Measurements from ENCODE around the gene TRABD.
A peak's percentile ranks its signal among the peaks of the same experiment; 100 is the strongest.

TRABD gene

GRCh38 chr22:50183141-50183971, 2.4 kb upstream of the TRABD start:
- peaks cover 12% of the 10 kb centered on the region for H3K79me2 ChIP-seq (ENCODE audit: control insufficient read depth, insufficient read depth, low read length, unreplicated experiment)
- H2AFZ ChIP-seq (ENCODE audit: low read length, unreplicated experiment): no peak overlapping the region
- H3K27me3 ChIP-seq (ENCODE audit: insufficient read depth, low read length): no peaks in the 10 kb centered on the region
- no peak overlapping the region for H3K27ac ChIP-seq (ENCODE audit: low read depth, low read length)
- peaks cover 8% of the 10 kb centered on the region for H3K4me1 ChIP-seq (ENCODE audit: control insufficient read depth, insufficient read depth, low read length, unreplicated experiment)
- H3K4me3 ChIP-seq (ENCODE audit: low read depth, low read length): no peak overlapping the region
- no peaks in the 10 kb centered on the region for H3K36me3 ChIP-seq (ENCODE audit: insufficient read depth, low read length)

GRCh38 chr22:50184004-50184901, 1.5 kb upstream of the TRABD start:
- no peaks in the 10 kb centered on the region for H3K36me3 ChIP-seq (ENCODE audit: insufficient read depth, low read length)
- H2AFZ ChIP-seq (ENCODE audit: low read length, unreplicated experiment): no peak overlapping the region
- H3K27ac ChIP-seq (ENCODE audit: low read depth, low read length): no peak overlapping the region
- H3K27me3 ChIP-seq (ENCODE audit: insufficient read depth, low read length): no peaks in the 10 kb centered on the region
- H3K79me2 ChIP-seq (ENCODE audit: control insufficient read depth, insufficient read depth, low read length, unreplicated experiment): peaks cover 15% of the 10 kb centered on the region
- no peak overlapping the region for H3K4me3 ChIP-seq (ENCODE audit: low read depth, low read length)
- peaks cover 8% of the 10 kb centered on the region for H3K4me1 ChIP-seq (ENCODE audit: control insufficient read depth, insufficient read depth, low read length, unreplicated experiment)

GRCh38 chr22:50184902-50185374, 775 bp upstream of the TRABD start:
- Histone ChIP-seq H2AFZ (ENCODE audit: low read length, unreplicated experiment) (peak overlapping the region; percentile 65), H3K27ac (ENCODE audit: low read depth, low read length) (no peak overlapping the region), H3K4me3 (ENCODE audit: low read depth, low read length) (peak overlapping the region; percentile 85), H3K27me3 (ENCODE audit: insufficient read depth, low read length) (no peaks in the 10 kb centered on the region), H3K79me2 (ENCODE audit: control insufficient read depth, insufficient read depth, low read length, unreplicated experiment) (peaks cover 16% of the 10 kb centered on the region), H3K36me3 (ENCODE audit: insufficient read depth, low read length) (no peaks in the 10 kb centered on the region), H3K4me1 (ENCODE audit: control insufficient read depth, insufficient read depth, low read length, unreplicated experiment) (peaks cover 8% of the 10 kb centered on the region)

- Histone ChIP-seq H3K27ac (ENCODE audit: low read depth, low read length) (no peak overlapping the region), H3K36me3 (ENCODE audit: insufficient read depth, low read length) (no peaks in the 10 kb centered on the region), H3K4me3 (ENCODE audit: low read depth, low read length) (peak overlapping the region; percentile 73), H3K4me1 (ENCODE audit: control insufficient read depth, insufficient read depth, low read length, unreplicated experiment) (peaks cover 16% of the 10 kb centered on the region), H3K79me2 (ENCODE audit: control insufficient read depth, insufficient read depth, low read length, unreplicated experiment) (peaks cover 16% of the 10 kb centered on the region), H2AFZ (ENCODE audit: low read length, unreplicated experiment) (no peak overlapping the region), H3K27me3 (ENCODE audit: insufficient read depth, low read length) (no peaks in the 10 kb centered on the region)
These were observed 535 bp downstream of the TRABD start for GRCh38 chr22:50186181-50186714.

- Histone ChIP-seq H3K79me2 (ENCODE audit: control insufficient read depth, insufficient read depth, low read length, unreplicated experiment) (peaks cover 16% of the 10 kb centered on the region), H2AFZ (ENCODE audit: low read length, unreplicated experiment) (no peak overlapping the region)
These were observed 1.2 kb downstream of the TRABD start for GRCh38 chr22:50186761-50187523.

GRCh38 chr22:50188356-50188755, 2.6 kb downstream of the TRABD start:
- Histone ChIP-seq H2AFZ (ENCODE audit: low read length, unreplicated experiment) (no peak overlapping the region), H3K79me2 (ENCODE audit: control insufficient read depth, insufficient read depth, low read length, unreplicated experiment) (peaks cover 16% of the 10 kb centered on the region), H3K4me1 (ENCODE audit: control insufficient read depth, insufficient read depth, low read length, unreplicated experiment) (peaks cover 16% of the 10 kb centered on the region), H3K27me3 (ENCODE audit: insufficient read depth, low read length) (no peaks in the 10 kb centered on the region), H3K27ac (ENCODE audit: low read depth, low read length) (no peak overlapping the region), H3K4me3 (ENCODE audit: low read depth, low read length) (no peak overlapping the region), H3K36me3 (ENCODE audit: insufficient read depth, low read length) (no peaks in the 10 kb centered on the region)

More at GRCh38 chr22:50186761-50187523, 1.2 kb downstream of the TRABD start:
- Histone ChIP-seq H3K27ac (ENCODE audit: low read depth, low read length) (no peak overlapping the region), H3K27me3 (ENCODE audit: insufficient read depth, low read length) (no peaks in the 10 kb centered on the region), H3K36me3 (ENCODE audit: insufficient read depth, low read length) (no peaks in the 10 kb centered on the region), H3K4me1 (ENCODE audit: control insufficient read depth, insufficient read depth, low read length, unreplicated experiment) (peaks cover 16% of the 10 kb centered on the region), H3K4me3 (ENCODE audit: low read depth, low read length) (peak overlapping the region; percentile 73)

- Histone ChIP-seq H3K27me3 (ENCODE audit: insufficient read depth, low read length) (no peaks in the 10 kb centered on the region), H3K4me1 (ENCODE audit: control insufficient read depth, insufficient read depth, low read length, unreplicated experiment) (peaks cover 12% of the 10 kb centered on the region), H3K4me3 (ENCODE audit: low read depth, low read length) (no peak overlapping the region), H3K79me2 (ENCODE audit: control insufficient read depth, insufficient read depth, low read length, unreplicated experiment) (peaks cover 16% of the 10 kb centered on the region), H2AFZ (ENCODE audit: low read length, unreplicated experiment) (no peak overlapping the region), H3K27ac (ENCODE audit: low read depth, low read length) (no peak overlapping the region), H3K36me3 (ENCODE audit: insufficient read depth, low read length) (no peaks in the 10 kb centered on the region)
These were observed 3.6 kb downstream of the TRABD start for GRCh38 chr22:50189184-50189848.

- Histone ChIP-seq H3K4me1 (ENCODE audit: control insufficient read depth, insufficient read depth, low read length, unreplicated experiment) (peaks cover 12% of the 10 kb centered on the region), H3K79me2 (ENCODE audit: control insufficient read depth, insufficient read depth, low read length, unreplicated experiment) (peaks cover 16% of the 10 kb centered on the region), H3K36me3 (ENCODE audit: insufficient read depth, low read length) (no peaks in the 10 kb centered on the region), H2AFZ (ENCODE audit: low read length, unreplicated experiment) (no peak overlapping the region), H3K4me3 (ENCODE audit: low read depth, low read length) (no peak overlapping the region), H3K27ac (ENCODE audit: low read depth, low read length) (no peak overlapping the region), H3K27me3 (ENCODE audit: insufficient read depth, low read length) (no peaks in the 10 kb centered on the region)
These were observed 4.1 kb downstream of the TRABD start for GRCh38 chr22:50189849-50190181.

GRCh38 chr22:50190182-50190940, 4.6 kb downstream of the TRABD start:
- Histone ChIP-seq H3K4me1 (ENCODE audit: control insufficient read depth, insufficient read depth, low read length, unreplicated experiment) (peaks cover 12% of the 10 kb centered on the region), H3K4me3 (ENCODE audit: low read depth, low read length) (peak overlapping the region; percentile 50), H3K36me3 (ENCODE audit: insufficient read depth, low read length) (no peaks in the 10 kb centered on the region), H3K27ac (ENCODE audit: low read depth, low read length) (no peak overlapping the region), H2AFZ (ENCODE audit: low read length, unreplicated experiment) (no peak overlapping the region), H3K79me2 (ENCODE audit: control insufficient read depth, insufficient read depth, low read length, unreplicated experiment) (peaks cover 16% of the 10 kb centered on the region), H3K27me3 (ENCODE audit: insufficient read depth, low read length) (no peaks in the 10 kb centered on the region)
